Left ventricle myocardium inferior (tissue), 1 donor: ENCODE data around the gene TNXB. TPM values are rescaled to one million over a fixed set of nuclear protein-coding genes. Genes with fewer than 3 reads are reported as not detected.
A peak's percentile ranks its signal among the peaks of the same experiment; 100 is the strongest.

Source experiments
- DNase-seq: peaks from one replicate; pipeline ENCODE4 v3.0.0-alpha.2; 2020
- H3K27ac ChIP-seq: fragments of 200-600 bp; replicated peaks from 2 replicates; pipeline ENCODE4 v1.8.0; 2021
- H3K27me3 ChIP-seq: fragments of 200-600 bp; 2 replicates; pipeline ENCODE4 v1.8.0; 2021; ENCODE audit warnings: low read depth
- H3K36me3 ChIP-seq: fragments of 200-600 bp; 2 replicates; pipeline ENCODE4 v1.8.0; 2021
- H3K4me1 ChIP-seq: fragments of 200-600 bp; 2 replicates; pipeline ENCODE4 v1.8.0; 2021
- H3K4me3 ChIP-seq: fragments of 200-600 bp; 2 replicates; pipeline ENCODE4 v1.8.0; 2021; ENCODE audit warnings: mild to moderate bottlenecking, moderate library complexity
- H3K9me3 ChIP-seq: fragments of 200-600 bp; replicated peaks from 2 replicates; pipeline ENCODE4 v1.8.0; 2021
- intact Hi-C: fragments of 100-400 bp; cut with micrococcal nuclease; formaldehyde crosslinking; loops from one replicate; pipeline ENCODE4 v1.11.0; 2022
- total RNA-seq: library from RNA; stranded (reverse); fragmentation: NEBNext Ultra II Directional; extraction: Animal tissue kit (Norgen Biotek cat#: 25700); gene quantifications from one replicate; pipeline ENCODE4 v1.2.1, GENCODE V29; 2021
- TF ChIP-seq, protein P1 (sequence below): fragments of 200-600 bp; IDR thresholded peaks from 2 replicates; pipeline ENCODE4 v1.8.0; 2021; ENCODE audit warnings: antibody characterized with exemption, mild to moderate bottlenecking, borderline replicate concordance
- donor health status: DM: no; HTN: yes; CAD: no; lungs with severe emphysema.

TNXB gene
- total RNA-seq, 1 donor from 2014 or later = 73.0 TPM

DNA sequence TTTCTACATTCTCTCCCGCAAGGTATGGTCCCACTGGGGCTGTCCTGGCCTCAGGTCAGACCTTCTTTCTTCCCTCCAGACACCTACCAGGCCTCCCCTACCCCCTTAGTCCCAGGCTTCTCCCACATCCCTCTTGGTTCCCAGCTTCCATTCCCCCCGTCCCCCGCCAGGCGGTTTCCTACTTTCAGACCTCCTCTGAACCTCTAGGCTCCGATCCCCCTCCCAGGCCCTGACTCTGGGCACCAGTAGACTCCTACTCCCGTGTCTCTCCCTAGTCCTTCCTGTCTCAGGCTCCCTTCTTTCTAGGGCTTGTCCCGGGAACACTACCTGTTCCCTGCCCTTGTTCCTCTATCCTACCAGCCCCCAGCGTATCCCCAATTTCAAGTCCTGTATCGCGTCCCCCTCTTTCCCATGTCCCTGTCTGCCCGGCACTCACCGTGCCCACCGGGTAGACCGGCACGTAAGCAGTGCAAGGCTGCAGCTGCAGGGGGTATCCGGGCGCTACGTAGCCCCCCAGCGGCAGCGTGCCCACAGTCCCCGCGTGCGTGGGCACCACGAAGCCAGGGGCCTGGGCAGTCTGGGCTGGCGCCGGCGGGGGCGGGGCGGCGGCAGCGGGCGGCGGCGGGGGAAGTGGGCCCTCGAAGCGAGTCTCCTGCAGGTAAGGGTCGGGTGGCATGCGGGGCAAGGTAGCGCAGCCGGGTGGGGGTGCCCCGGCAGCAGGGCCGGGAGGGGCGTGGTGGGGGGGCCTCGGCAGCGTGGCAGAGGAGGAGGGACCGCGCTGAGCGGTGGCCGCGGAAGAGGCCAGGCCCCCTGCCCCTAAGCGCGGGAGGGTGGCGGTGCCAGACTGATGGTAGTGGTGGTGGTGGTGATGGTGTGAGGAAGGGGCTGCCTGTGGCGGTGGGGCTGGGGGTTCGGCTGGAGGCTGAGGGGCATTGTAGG, 41.1 kb upstream of the TNXB start:
- no peaks in the 10 kb centered on the region for H3K9me3 ChIP-seq
- peaks cover 33% of the 10 kb centered on the region for H3K4me1 ChIP-seq
- no peaks in the 10 kb centered on the region for H3K36me3 ChIP-seq
- peak overlapping the region; percentile 82 for H3K4me3 ChIP-seq
- no peak overlapping the region for H3K27ac ChIP-seq
- H3K27me3 ChIP-seq = peaks cover 52% of the 10 kb centered on the region
- TF ChIP-seq, protein P1, sequence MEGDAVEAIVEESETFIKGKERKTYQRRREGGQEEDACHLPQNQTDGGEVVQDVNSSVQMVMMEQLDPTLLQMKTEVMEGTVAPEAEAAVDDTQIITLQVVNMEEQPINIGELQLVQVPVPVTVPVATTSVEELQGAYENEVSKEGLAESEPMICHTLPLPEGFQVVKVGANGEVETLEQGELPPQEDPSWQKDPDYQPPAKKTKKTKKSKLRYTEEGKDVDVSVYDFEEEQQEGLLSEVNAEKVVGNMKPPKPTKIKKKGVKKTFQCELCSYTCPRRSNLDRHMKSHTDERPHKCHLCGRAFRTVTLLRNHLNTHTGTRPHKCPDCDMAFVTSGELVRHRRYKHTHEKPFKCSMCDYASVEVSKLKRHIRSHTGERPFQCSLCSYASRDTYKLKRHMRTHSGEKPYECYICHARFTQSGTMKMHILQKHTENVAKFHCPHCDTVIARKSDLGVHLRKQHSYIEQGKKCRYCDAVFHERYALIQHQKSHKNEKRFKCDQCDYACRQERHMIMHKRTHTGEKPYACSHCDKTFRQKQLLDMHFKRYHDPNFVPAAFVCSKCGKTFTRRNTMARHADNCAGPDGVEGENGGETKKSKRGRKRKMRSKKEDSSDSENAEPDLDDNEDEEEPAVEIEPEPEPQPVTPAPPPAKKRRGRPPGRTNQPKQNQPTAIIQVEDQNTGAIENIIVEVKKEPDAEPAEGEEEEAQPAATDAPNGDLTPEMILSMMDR = no peak
- intact Hi-C loops = no loop called here
- no peak for DNase-seq

DNA sequence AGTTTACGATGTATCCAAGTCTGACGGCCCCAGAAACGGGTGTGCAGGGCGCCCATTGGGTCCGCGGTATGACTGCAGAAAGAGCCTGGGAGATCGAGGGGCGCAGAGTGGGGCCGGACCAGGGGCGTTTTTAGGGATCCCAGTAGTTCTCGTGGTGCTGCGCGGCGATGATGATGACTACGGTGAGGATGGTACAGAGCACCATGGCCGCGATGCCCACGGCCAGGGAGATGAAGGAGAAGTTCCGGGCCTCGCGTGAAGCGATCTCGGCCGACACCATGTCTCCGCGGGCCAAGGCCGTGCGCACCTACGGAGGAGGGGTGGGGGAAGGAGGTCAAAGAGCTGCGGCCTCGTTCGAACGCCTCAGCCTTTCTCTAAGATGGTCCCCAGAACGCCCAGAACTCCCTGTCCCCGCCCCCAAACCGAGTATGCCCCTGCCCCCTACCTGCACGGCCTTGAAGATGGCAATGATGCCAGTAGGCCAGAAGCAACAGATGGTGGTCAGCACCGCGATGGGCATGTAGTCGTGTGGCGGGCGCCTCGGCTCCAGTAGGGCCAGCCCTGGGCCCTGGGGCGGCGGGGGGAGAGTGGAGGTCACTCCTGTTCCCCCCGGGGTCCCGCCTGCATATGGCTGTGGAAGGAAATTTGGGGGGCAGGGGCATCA, 40.1 kb upstream of the TNXB start:
- TF ChIP-seq, protein P1 = no peak
- intact Hi-C loops = no loop called here
- Histone ChIP-seq H3K36me3 (no peaks in the 10 kb centered on the region), H3K27ac (no peak overlapping the region), H3K27me3 (peaks cover 52% of the 10 kb centered on the region), H3K4me3 (peak overlapping the region; percentile 52), H3K9me3 (no peaks in the 10 kb centered on the region), H3K4me1 (peaks cover 23% of the 10 kb centered on the region)
- no peak for DNase-seq

DNA sequence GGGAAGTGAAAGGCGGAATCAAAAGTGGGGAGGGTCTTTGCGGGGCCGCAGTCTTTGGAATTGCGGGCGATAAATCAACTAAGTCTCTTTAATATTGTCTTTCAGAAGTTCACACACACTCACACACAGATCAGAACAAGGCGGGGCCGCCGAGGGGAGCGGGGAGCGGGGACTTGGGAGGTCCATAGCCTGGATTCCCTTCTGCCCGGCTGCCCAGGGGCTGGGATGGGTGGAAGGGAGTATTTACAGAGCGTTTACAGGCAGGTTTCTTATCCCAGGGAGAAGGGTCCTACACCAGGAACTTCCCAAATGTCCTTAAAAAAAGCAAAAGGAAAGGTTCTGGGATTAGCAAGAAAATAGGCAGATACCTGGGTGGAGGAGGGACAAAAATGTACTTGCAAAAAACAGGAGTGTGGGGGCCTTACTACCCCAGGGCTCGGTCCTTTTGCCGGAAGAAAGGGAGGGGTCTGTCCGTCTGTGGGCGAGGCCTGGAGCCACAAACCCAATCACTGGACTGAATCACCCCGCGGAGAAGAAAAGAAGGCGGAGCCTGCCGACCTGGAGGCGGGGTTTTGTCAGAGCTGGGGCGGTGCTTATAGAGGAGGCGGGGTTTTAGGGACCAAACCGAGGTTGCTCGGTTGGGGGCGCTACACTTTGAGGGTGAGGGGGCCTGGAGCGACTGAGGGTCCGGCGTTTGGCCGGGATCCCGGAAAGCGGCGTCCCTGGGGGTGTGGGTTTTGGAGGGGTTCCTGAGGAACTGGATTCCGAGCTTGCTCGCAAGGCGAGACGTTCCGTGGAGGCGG, 39.4 kb upstream of the TNXB start:
- no peaks in the 10 kb centered on the region for H3K9me3 ChIP-seq
- no peaks in the 10 kb centered on the region for H3K36me3 ChIP-seq
- H3K27ac ChIP-seq = no peak overlapping the region
- peaks cover 16% of the 10 kb centered on the region for H3K4me1 ChIP-seq
- TF ChIP-seq, protein P1 = no peak
- H3K4me3 ChIP-seq = peak overlapping the region; percentile 52
- DNase-seq = no peak
- H3K27me3 ChIP-seq = peaks cover 52% of the 10 kb centered on the region
- intact Hi-C loops = no loop called here

DNA sequence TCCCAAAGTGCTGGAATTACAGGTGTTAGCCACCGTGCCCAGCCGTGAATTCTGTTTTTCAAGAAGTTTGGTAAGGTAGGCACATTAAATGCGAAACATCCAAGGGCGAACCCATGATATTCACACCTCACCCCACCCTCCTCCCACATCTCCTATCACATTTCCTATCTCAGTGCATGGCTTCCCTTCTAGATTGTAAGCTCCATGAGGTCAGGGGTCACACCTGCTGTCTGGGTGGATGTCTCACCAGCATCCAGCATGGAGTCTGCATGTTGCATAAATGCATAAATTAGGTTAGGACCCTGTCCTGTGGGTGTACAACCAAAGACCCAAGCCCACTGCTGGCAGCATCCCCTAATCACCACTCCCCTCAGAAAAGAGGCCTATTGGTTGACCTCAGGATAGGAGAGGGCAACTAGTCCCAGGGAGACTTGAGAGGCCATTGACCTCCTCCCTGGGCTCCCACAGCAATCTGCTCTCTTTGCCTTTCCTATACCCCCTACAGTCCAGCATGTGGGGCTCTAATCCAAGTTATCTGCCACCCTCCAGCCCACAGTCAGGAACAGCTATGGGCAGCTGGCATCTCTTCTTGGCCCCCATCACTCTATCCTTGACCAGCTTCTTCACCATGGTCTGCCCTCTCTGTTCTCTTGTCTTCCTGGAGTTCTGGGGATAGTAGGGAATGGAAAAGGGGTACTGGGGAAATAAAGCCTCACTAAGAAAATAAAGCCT, 38.4 kb upstream of the TNXB start:
- no peak overlapping the region for H3K27ac ChIP-seq
- no peaks in the 10 kb centered on the region for H3K36me3 ChIP-seq
- intact Hi-C loops = no loop called here
- TF ChIP-seq, protein P1 = no peak
- H3K4me3 ChIP-seq = no peak overlapping the region
- peaks cover 7% of the 10 kb centered on the region for H3K4me1 ChIP-seq
- no peak for DNase-seq
- peaks cover 52% of the 10 kb centered on the region for H3K27me3 ChIP-seq
- no peaks in the 10 kb centered on the region for H3K9me3 ChIP-seq

DNA sequence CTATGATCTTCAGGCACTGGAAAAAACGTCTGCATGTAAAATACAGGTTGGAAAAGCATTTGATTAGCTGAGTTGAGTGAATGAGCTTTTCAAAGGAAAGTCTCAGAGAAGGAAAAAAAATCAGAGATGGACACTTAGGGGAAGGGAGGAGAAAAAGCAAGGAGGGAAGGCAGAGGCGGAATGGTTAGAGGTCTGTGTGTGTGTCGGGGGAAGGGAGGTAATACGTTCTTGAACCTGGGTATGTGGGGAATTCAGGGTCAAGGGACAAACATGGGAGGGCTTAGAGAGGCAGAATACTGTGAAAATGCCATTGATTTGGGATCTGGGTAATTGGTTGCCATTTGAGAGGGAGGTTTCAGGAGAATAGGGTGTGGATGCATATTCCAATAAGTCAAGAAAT, 37.5 kb upstream of the TNXB start:
- TF ChIP-seq, protein P1 = no peak
- no peaks in the 10 kb centered on the region for H3K9me3 ChIP-seq
- DNase-seq = no peak
- intact Hi-C loops = no loop called here
- no peak overlapping the region for H3K4me3 ChIP-seq
- H3K36me3 ChIP-seq = no peaks in the 10 kb centered on the region
- H3K4me1 ChIP-seq = no peaks in the 10 kb centered on the region
- no peak overlapping the region for H3K27ac ChIP-seq
- H3K27me3 ChIP-seq = peaks cover 49% of the 10 kb centered on the region
